Right atrium auricular region (tissue), 2 donors: ENCODE data around the gene PPIB. TPM values are rescaled to one million over a fixed set of nuclear protein-coding genes. Genes with fewer than 3 reads are reported as not detected.

Experiments used
- DNase-seq: peaks from one replicate; pipeline ENCODE4 v3.0.0-alpha.2; 2019; ENCODE audit warnings: low spot score
- H3K27ac ChIP-seq, 2 donors: fragments of 200-600 bp; sonication (generic); 1 replicate in 1 of 2; 2 replicates in 1 of 2; pipeline ENCODE4 v1.5.1; 2016 to 2019
- H3K27me3 ChIP-seq, 2 donors: fragments of 200-600 bp; sonication (generic); one replicate each; pipeline versions ENCODE4 v1.5.1 to v1.6.0; 2017 to 2019
- H3K36me3 ChIP-seq: fragments of 200-600 bp; sonication (generic); one replicate; pipeline ENCODE4 v1.5.1; 2016
- H3K4me1 ChIP-seq, 2 donors: fragments of 200-600 bp; sonication (generic); one replicate each; pipeline versions ENCODE4 v1.5.1 to v1.6.0; 2017 to 2019
- H3K4me3 ChIP-seq, 2 donors: fragments of 200-600 bp; sonication (generic); 1 replicate in 1 of 2; 2 replicates in 1 of 2; pipeline ENCODE4 v1.5.1; 2017 to 2019; ENCODE audit warnings: mild to moderate bottlenecking in 1 of 2, moderate library complexity in 1 of 2
- H3K9me3 ChIP-seq, 2 donors: fragments of 200-600 bp; sonication (generic); one replicate each; pipeline ENCODE4 v1.5.1; 2019
- CTCF ChIP-seq, 2 donors: fragments of 200-600 bp; sonication (generic); IDR thresholded peaks; one replicate each; pipeline ENCODE4 v1.5.1; 2019; ENCODE audit warnings: antibody characterized with exemption in 2 of 2
- total RNA-seq, 2 donors: library from RNA; depleted of rRNA; stranded (reverse); fragments of >200 nt; gene quantifications; one replicate each; pipeline ENCODE4 v1.1.0, GENCODE V29; 2016

PPIB gene
- total RNA-seq, 2 donors from 2014 or later: 139 to 189 TPM

- Histone ChIP-seq H3K27ac (peak overlapping the region; percentile 90 to 92), H3K9me3 (no peaks in the 10 kb centered on the region), H3K4me3 (no peak overlapping the region), H3K4me1 (peaks cover 0 to 79% of the 10 kb centered on the region in 2 donors), H3K36me3 (peaks cover 62% of the 10 kb centered on the region), H3K27me3 (no peaks in the 10 kb centered on the region)
- DNase-seq: no peak
- no peak for TF ChIP-seq CTCF (IDR thresholded peaks at IDR 0.05)
Observed at GRCh38 chr15:64155802-64156651, 6.8 kb downstream of the PPIB start.

GRCh38 chr15:64153480-64154367 is 9.1 kb downstream of the PPIB start:
- TF ChIP-seq CTCF (IDR thresholded peaks at IDR 0.05): peak; percentile 97 to 99
- Histone ChIP-seq H3K27ac (peak overlapping the region; percentile 86 to 92), H3K27me3 (no peaks in the 10 kb centered on the region), H3K4me3 (no peak overlapping the region), H3K9me3 (no peaks in the 10 kb centered on the region), H3K4me1 (peaks cover 0 to 56% of the 10 kb centered on the region in 2 donors), H3K36me3 (peaks cover 39% of the 10 kb centered on the region)
- DNase-seq: peak; percentile 88

GRCh38 chr15:64152507-64153387 is 10.1 kb downstream of the PPIB start:
- no peak for TF ChIP-seq CTCF (IDR thresholded peaks at IDR 0.05)
- no peaks in the 10 kb centered on the region for H3K9me3 ChIP-seq
- no peaks in the 10 kb centered on the region for H3K27me3 ChIP-seq
- DNase-seq: no peak
- peaks cover 0 to 47% of the 10 kb centered on the region in 2 donors for H3K4me1 ChIP-seq
- peak overlapping the region; percentile 86 to 92 for H3K27ac ChIP-seq
- peak overlapping the region; percentile 47 to 60 for H3K4me3 ChIP-seq
- H3K36me3 ChIP-seq: peaks cover 30% of the 10 kb centered on the region

- Histone ChIP-seq H3K36me3 (peaks cover 21% of the 10 kb centered on the region), H3K9me3 (no peaks in the 10 kb centered on the region), H3K27me3 (no peaks in the 10 kb centered on the region), H3K27ac (peak within 1 kb of the TSS; percentile 86 to 92), H3K4me3 (peak within 1 kb of the TSS; percentile 47 to 60), H3K4me1 (peaks cover 0 to 43% of the 10 kb centered on the region in 2 donors)
- TF ChIP-seq CTCF (IDR thresholded peaks at IDR 0.05): no peak
- DNase-seq: no peak
Observed at GRCh38 chr15:64151727-64152506, 10.9 kb downstream of the PPIB start, which contains the start of gene SNX22. Gene SNX22 (plus strand): TSS chr15:64151731. CDS start chr15:64151776, 45 bp downstream.
